GM20431 (cell line): ENCODE results near the gene TCERG1L.

Experiments
- in situ Hi-C: fragments of 300-500 bp; cut with MseI, MboI; formaldehyde crosslinking; loops from one replicate; pipeline ENCODE4 v1.15.0; 2020; ENCODE audit warnings: low sequenced_read_pairs; ENCODE audit not compliant: unreplicated experiment

The TCERG1L gene

GRCh38 chr10:131096031-131096430, 215.5 kb downstream of the TCERG1L start:
- in situ Hi-C loops, result no loop called here

DNA sequence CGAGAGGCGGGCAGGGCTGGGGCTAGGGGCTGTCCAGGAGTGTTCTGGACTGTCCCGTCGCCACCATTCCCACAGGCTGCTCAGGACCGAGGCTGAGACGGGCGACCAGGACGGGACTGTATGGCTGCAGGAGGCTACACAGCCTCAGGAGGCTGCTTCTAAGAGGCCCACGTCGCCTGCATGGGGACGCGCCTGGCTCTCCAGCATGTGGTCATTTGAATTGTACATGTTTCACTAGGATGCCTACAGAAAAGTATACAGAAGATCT, 216.3 kb downstream of the TCERG1L start:
- in situ Hi-C loops, result no loop called here

- in situ Hi-C loops, result no loop called here
Measured at GRCh38 chr10:131094527-131095312, 216.8 kb downstream of the TCERG1L start.

GRCh38 chr10:131093795-131094366, 217.6 kb downstream of the TCERG1L start:
- in situ Hi-C loops, result no loop called here

GRCh38 chr10:131093346-131093745, 218.2 kb downstream of the TCERG1L start:
- in situ Hi-C loops, result no loop called here

GRCh38 chr10:131092876-131093275, 218.6 kb downstream of the TCERG1L start:
- in situ Hi-C loops, result no loop called here

DNA sequence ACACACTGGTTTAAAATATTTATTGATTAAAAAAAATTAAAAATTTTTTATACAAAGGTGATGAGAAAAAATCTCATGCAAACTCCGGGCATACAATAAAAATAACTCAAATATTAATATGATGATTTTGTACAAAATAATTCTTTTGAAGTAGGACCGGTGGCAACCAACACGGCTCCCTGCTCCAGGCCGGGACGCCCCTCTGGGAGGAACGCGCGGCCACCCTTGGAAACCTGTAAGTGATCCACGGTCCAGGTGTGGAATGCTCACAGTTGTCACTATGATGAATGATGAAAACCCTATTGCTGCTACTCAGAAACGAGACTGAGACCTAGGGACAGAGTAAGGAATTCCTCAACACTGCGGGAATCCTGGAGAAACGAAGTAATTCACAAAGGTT, 219.1 kb downstream of the TCERG1L start:
- in situ Hi-C loops, result no loop called here

GRCh38 chr10:131091682-131092081, 219.8 kb downstream of the TCERG1L start:
- in situ Hi-C loops, result no loop called here

GRCh38 chr10:131090761-131091661, 220.5 kb downstream of the TCERG1L start:
- in situ Hi-C loops, result no loop called here

- in situ Hi-C loops, result no loop called here
Measured at GRCh38 chr10:131089861-131090260, 221.7 kb downstream of the TCERG1L start.

DNA sequence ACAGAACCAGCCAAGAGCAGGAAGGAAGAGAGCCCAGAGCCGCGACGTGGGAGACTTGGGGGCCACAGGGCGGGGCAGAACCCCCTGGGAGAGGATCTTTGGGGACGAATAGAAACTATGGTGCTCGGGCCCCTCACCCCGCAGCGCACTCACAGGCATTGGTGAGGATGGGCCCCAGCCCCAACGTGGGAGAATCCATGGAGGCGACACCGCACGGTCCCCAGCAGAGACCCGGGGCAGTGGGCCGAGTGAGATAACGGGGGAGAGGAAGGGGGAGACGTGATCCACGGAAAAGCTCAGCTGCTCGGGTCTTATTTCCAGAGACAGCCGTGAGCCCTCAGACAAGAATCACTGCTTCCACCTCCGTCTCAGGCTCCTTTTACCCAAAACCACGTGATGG, 222.4 kb downstream of the TCERG1L start:
- in situ Hi-C loops, result no loop called here

DNA sequence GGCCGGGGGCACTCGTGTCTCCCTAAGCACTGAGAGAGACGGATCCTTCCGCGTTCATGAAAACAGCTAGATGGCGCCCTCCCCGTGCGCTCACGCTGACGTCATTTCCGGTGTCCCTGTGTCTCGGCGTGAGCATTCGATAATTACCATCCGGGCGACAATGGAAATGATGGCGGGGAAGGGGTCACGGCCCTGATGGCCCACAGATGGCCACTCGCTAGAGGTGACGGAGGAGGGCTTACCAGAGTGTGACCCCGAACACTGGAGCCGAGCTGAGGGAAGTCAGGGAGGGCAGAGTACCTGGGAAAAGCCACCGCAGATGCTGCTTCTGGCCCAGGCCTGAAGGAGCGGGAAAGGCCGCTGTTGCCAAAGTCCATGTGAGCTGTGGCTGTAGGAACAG, 222.9 kb downstream of the TCERG1L start:
- in situ Hi-C loops, result no loop called here

DNA sequence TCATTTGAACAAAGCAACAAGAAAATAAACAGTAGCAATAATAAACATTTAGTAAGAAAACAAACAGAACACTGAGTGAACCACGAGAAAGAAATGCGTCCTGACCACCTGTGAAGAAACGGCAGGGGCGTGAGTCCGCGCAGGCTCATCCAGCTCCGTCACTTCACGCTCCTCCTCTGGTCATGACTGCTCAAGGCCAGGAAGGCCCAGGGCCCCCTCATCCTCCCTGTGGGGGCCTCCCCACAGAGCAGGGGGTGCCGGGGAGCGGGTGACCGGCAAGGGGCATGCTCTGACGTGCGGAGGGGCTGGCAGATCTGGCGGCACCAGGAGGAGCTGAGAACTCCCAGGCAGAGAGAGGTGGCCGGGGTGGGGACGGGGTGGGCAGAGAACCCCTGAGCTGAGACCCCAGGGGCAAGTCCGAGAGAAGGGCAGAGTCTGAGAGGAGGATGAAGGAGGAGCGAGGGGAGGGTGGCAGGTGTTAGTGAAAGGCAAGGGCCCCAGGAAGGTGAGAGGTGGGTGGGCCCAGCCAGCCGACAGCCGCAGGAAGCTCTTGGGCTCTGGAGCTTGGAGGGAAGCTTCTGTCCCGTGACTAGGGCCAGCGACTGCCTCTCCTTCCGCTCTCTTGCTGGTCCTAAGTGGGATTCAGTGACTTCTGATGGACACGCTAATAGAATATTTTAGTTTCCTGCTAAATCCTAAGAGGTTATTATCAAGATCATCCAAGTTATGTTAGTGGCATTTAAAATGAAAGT, 223.9 kb downstream of the TCERG1L start:
- in situ Hi-C loops, result no loop called here

GRCh38 chr10:131086511-131086910, 225.0 kb downstream of the TCERG1L start:
- in situ Hi-C loops, result no loop called here

- in situ Hi-C loops, result no loop called here
Measured at GRCh38 chr10:131086094-131086493, 225.4 kb downstream of the TCERG1L start.

DNA sequence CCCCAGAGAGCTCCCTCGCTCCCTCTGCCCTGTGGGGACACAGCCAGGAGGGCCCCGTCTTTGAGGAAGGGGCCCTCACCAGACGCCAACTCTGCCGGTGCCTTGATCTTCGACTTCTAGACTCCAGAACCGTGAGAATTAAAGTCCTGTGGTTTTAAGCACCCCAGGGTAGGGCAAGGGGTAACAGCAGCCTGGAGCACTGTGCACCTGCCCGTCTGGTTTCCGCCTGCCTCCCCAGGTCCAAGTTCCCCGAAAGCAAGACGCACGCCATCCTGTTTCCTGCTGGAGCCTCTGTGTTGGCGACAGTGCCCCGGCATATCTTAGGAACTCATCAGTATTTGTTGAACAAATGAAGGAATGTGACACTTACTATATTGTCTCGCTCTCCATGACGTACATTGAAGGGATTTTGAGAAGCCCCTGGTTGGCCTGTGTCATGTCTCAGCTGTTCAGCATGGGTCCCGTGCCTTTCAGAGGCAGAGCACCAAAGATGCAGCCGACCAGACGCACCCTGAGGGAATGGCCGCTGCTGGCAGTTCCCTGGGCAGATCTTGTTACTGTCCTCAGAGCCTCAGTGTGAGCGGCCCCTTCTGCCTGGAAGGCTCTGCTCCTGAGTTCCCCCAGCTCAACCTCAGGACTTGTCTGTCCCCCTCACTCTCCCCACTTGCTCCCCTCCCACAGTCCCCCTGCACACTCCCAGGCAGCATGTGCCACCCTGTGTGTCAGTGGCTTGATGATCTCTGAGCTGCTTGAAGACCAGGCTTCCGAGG, 226.2 kb downstream of the TCERG1L start:
- in situ Hi-C loops, result no loop called here

DNA sequence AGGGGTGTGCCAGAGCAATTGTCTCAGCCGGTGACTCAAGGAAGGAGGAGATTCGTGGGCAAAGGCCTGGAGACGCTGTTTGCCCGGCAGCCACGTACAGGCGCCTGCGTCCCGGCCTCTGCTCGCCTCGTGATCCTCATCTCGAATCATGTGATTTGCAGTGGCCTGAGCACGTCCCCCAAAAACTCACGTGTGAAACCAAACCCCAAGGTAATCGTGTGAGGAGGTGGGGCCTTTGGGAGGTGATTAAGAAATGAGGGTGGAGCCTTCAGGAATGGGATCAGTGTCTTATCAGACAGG, 226.8 kb downstream of the TCERG1L start:
- in situ Hi-C loops, result no loop called here

DNA sequence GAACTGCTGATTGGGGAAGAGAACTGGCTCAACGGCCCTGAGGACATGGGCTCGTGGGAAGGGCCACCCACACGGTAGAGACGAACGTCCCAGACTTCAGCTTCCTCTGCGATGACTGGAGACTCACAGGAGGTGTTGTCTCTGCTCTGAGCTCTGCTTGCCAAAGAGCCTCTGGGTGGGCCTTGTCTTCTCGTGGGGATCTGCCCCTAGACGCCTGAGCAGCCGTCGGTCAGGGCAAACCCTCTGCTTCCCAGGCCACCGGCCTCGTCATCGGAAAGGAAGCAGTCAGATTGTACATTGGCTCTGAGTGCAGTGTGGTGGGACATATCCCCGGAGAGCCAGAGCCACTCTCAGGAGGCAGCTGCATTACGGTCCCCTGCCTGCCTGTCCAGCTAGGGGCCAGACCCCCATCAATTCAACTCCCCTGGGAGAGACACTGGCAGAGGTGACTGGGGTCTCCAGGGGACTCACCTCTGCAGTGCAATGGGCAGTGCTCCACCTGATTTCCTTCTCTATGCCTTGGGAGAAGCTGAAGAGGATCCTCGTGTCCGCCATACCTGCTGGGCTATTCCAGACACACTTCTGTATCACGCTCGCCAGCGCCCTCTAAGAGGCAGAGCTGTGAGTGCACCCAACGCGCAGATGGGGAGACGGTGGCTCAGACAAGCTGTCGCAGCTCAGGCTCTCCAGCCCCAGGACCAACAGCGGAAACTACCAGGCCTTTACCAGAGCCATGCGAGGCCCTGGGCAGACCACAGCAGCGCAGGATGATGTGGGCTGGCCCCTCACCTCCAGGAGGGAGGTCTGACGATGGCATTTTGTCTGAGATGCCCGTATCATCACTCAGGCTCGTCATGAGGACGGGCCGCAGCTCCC, 227.4 kb downstream of the TCERG1L start:
- in situ Hi-C loops, result no loop called here

DNA sequence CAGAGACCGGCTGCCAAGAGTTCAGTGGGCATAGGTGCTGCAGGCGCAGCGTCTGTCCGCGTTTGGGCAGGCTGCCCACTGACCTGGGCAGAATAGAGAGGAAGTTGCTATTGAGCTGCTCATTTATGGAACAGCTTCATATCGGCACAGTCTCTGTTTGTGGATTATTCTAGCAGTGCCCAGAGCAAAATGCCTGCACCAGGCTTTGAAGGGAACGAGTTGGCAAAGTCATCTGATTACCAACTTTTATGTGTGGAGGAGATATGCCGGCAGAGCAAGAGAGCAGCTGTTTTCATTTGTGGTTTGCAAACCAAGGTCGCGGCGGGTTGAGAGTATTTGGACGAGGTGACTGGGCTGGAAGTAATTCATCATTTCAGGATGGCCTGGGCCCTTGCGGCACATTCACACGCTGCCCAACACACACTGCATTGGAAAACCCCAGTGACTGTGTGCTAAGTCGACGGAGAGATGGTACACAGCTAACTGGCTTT, 228.5 kb downstream of the TCERG1L start:
- in situ Hi-C loops, result no loop called here
